Measurements from ENCODE around the gene CREB1.

GRCh38 chr2:207584952-207585351 is 55.2 kb downstream of the CREB1 start:
- TF ChIP-seq JUN (IDR thresholded peaks at IDR 0.05; ENCODE audit: borderline replicate concordance, insufficient read depth, insufficient read length, low read depth) (no peak), EZH2 (IDR thresholded peaks at IDR 0.05; ENCODE audit: borderline replicate concordance, low read depth, low read length, severe bottlenecking) (no peak)
